ENCODE data around the gene KDM4B. TPM values are rescaled to one million over a fixed set of nuclear protein-coding genes. Genes with fewer than 3 reads are reported as not detected.
A peak's percentile ranks its signal among the peaks of the same experiment; 100 is the strongest.

Gene KDM4B
- total RNA-seq, 1 experiment from 2014 or later, result 35.9 TPM

- H3K4me1 ChIP-seq (ENCODE audit: control insufficient read depth in 1 of 2, insufficient read depth in 2 of 2, low read length in 2 of 2), result peaks cover 13 to 26% of the 10 kb centered on the region in 2 experiments
- no peak for TF ChIP-seq CTCF (IDR thresholded peaks at IDR 0.05 in 2 of 3, conservative IDR thresholded peaks at IDR 0.05 in 1 of 3; ENCODE audit: borderline replicate concordance in 1 of 3, insufficient read depth in 1 of 3, low read depth in 2 of 3, low read length in 2 of 3)
- TF ChIP-seq JUND (IDR thresholded peaks at IDR 0.05), result no peak
- TF ChIP-seq SRF (IDR thresholded peaks at IDR 0.05; ENCODE audit: low read depth), result no peak
- TF ChIP-seq ZBTB33 (IDR thresholded peaks at IDR 0.05; ENCODE audit: extremely low read depth, insufficient replicate concordance, low read length), result no peak
- TF ChIP-seq MAX (IDR thresholded peaks at IDR 0.05), result no peak
- no peak for TF ChIP-seq EZH2phosphoT487 (IDR thresholded peaks at IDR 0.05; ENCODE audit: borderline replicate concordance)
- TF ChIP-seq RAD21 (IDR thresholded peaks at IDR 0.05; ENCODE audit: low read depth), result no peak
- no peak for TF ChIP-seq ZFX (IDR thresholded peaks at IDR 0.05)
- no peak for TF ChIP-seq FOSL1 (IDR thresholded peaks at IDR 0.05; ENCODE audit: low read depth)
- no peak for TF ChIP-seq SIN3A (IDR thresholded peaks at IDR 0.05; ENCODE audit: low read depth)
- TF ChIP-seq YY1 (IDR thresholded peaks at IDR 0.05; ENCODE audit: extremely low read depth, insufficient replicate concordance, low read depth, low read length), result no peak
- peaks cover 55% of the 10 kb centered on the region for H3K79me2 ChIP-seq (ENCODE audit: insufficient read depth, low read length)
- no peaks in the 10 kb centered on the region for H3K27me3 ChIP-seq (ENCODE audit: insufficient read depth, low read length)
- intact Hi-C loops (cut with micrococcal nuclease), result no loop called here
- H3K9ac ChIP-seq (ENCODE audit: low read length), result no peak overlapping the region
- no TSS peak for BruUV-seq (replicated peaks)
- no peaks in the 10 kb centered on the region for H3K36me3 ChIP-seq (ENCODE audit: control insufficient read depth in 1 of 2, insufficient read depth in 2 of 2, low read length in 2 of 2)
- no peaks in the 10 kb centered on the region for H3K9me3 ChIP-seq (ENCODE audit: control insufficient read depth in 1 of 2, insufficient read depth in 1 of 2, low read depth in 1 of 2, low read length in 2 of 2)
- no peak overlapping the region for H3K4me3 ChIP-seq (replicated peaks in 1 of 2; ENCODE audit: low read depth in 1 of 2, low read length in 2 of 2)
- 0 out of 2 replicates have a peak, but pooled peaks have one; percentile 32 for ATAC-seq
- CTCF ChIA-PET, result interaction anchor here (0.6 to 2.2 kb wide), 2 partner anchors 12 to 42 kb away, joined by 3 to 9 read pairs; no protein-coding TSS in a partner anchor
- H2AFZ ChIP-seq (ENCODE audit: low read depth, low read length, poor library complexity, severe bottlenecking), result no peak overlapping the region
- no peak for DNase-seq (ENCODE audit: low read depth, low spot score)
- H4K20me1 ChIP-seq (ENCODE audit: insufficient read depth), result no peaks in the 10 kb centered on the region
- POLR2A ChIA-PET, result no interaction called here
- H3K27ac ChIP-seq (ENCODE audit: low read depth, low read length), result no peak overlapping the region
- RAD21 ChIA-PET (ENCODE audit: low non-redundant PET in 1 of 2, low total read pairs in 2 of 2, uncharacterized antibody in 2 of 2, unreplicated experiment in 2 of 2), result interaction anchor here in 1 of 2 experiments (0.7 kb wide), 1 partner anchor 244 kb away, joined by 3 read pairs; no protein-coding TSS in a partner anchor
- H3K4me2 ChIP-seq (ENCODE audit: low read length), result peak overlapping the region; percentile 23; the same call in 1 of the 2 replicates
- H3K9me2 ChIP-seq (ENCODE audit: insufficient read depth), result no peaks in the 10 kb centered on the region
These were observed 19.9 kb downstream of the KDM4B start for GRCh38 chr19:4988770-4989251.

Measured in HCT116 (cell line).